AG04450 (cell line): ENCODE measurements around the gene HSPA4. TPM values are rescaled to one million over a fixed set of nuclear protein-coding genes. Genes with fewer than 3 reads are reported as not detected.

Source experiments
- CTCF ChIA-PET: fragments of 300-600, 350-600 bp; formaldehyde crosslinking; extraction: SDS; loops from one replicate; lab custom pipeline; 2022; ENCODE audit warnings: antibody characterized with exemption, inconsistent platforms; lab: Charles Lee
- POLR2A ChIA-PET: fragments of 350-600 bp; formaldehyde crosslinking; extraction: SDS; loops from one replicate; lab custom pipeline; 2021; ENCODE audit warnings: antibody characterized with exemption, inconsistent platforms; lab: Yijun Ruan, JAX
- DNase-seq: peaks from one replicate; pipeline ENCODE4 v3.0.0-alpha.2; 2011; ENCODE audit warnings: low read depth, low spot score
- H3K27ac ChIP-seq: one replicate; pipeline ENCODE4 v1.5.1; 2012; ENCODE audit warnings: low read depth, low read length, control low read depth
- H3K27me3 ChIP-seq: one replicate; pipeline ENCODE4 v1.6.0; 2012; ENCODE audit warnings: low read length; ENCODE audit not compliant: control insufficient read depth, insufficient read depth
- H3K4me3 ChIP-seq: 2 replicates; pipeline ENCODE4 v1.5.1; 2011; ENCODE audit warnings: mild to moderate bottlenecking, low read depth, low read length, control low read depth
- H3K9me3 ChIP-seq: 2 replicates; pipeline ENCODE4 v1.5.1; 2012; ENCODE audit warnings: low read length; ENCODE audit not compliant: control insufficient read depth, insufficient read depth
- polyA plus RNA-seq: library from polyadenylated mRNA; depleted of rRNA; stranded (reverse); fragments of >200 nt; gene quantifications from 2 replicates; pipeline ENCODE4 v1.2.3, GENCODE V29; 2011
- TF ChIP-seq, protein P1 (sequence below): IDR thresholded peaks from 2 replicates; pipeline ENCODE4 v1.5.1; 2011; ENCODE audit warnings: low read depth, low read length, control low read depth, inconsistent platforms

HSPA4 gene
- polyA plus RNA-seq, 1 experiment = 96.9 TPM

DNA sequence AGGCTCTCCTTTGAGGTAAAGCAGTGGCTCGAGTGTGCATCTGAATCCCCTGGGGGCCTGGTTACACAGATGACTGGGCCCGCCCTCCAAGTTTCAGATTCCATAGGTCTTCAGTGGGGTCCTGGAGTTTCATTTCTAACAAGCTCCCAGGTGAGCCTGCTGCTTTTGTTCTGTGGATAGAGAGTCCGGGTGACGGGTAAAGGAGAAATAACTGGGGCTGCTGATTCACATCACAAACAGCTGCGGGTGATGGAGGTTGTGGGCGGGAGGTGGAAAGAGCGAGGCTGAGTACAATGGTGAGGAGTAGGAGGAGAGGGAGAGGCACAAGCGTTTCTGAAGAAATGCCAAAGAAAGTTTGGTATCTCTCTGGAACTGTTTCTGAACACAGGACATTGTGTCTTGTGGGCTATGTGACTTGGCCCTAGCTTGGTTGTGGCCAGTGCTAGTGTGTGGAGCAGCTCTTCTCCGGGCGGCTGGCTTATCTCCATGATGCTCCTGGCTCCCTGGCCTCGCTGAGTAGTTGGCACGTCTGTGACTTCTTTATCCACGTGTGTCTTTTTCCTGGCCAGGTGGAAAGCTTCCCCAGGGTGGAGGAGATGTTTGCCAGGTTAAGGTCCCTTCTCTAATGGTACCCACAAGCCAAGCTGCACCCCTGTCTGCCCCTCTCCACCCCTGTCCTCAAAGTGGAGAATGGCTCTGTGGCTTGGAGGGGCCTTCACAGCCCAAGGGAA lies 61.7 kb downstream of the HSPA4 start:
- DNase-seq = peak; percentile 16
- Histone ChIP-seq H3K27me3 (peaks cover 7% of the 10 kb centered on the region), H3K27ac (no peak overlapping the region), H3K9me3 (no peaks in the 10 kb centered on the region), H3K4me3 (no peak overlapping the region)
- CTCF ChIA-PET = interaction anchor here (1.1 to 7.0 kb wide), 4 partner anchors 133 to 756 kb away, joined by 3 to 154 read pairs (median 40); no protein-coding TSS in a partner anchor
- POLR2A ChIA-PET = no interaction called here
- TF ChIP-seq, protein P1, sequence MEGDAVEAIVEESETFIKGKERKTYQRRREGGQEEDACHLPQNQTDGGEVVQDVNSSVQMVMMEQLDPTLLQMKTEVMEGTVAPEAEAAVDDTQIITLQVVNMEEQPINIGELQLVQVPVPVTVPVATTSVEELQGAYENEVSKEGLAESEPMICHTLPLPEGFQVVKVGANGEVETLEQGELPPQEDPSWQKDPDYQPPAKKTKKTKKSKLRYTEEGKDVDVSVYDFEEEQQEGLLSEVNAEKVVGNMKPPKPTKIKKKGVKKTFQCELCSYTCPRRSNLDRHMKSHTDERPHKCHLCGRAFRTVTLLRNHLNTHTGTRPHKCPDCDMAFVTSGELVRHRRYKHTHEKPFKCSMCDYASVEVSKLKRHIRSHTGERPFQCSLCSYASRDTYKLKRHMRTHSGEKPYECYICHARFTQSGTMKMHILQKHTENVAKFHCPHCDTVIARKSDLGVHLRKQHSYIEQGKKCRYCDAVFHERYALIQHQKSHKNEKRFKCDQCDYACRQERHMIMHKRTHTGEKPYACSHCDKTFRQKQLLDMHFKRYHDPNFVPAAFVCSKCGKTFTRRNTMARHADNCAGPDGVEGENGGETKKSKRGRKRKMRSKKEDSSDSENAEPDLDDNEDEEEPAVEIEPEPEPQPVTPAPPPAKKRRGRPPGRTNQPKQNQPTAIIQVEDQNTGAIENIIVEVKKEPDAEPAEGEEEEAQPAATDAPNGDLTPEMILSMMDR = no peak

DNA sequence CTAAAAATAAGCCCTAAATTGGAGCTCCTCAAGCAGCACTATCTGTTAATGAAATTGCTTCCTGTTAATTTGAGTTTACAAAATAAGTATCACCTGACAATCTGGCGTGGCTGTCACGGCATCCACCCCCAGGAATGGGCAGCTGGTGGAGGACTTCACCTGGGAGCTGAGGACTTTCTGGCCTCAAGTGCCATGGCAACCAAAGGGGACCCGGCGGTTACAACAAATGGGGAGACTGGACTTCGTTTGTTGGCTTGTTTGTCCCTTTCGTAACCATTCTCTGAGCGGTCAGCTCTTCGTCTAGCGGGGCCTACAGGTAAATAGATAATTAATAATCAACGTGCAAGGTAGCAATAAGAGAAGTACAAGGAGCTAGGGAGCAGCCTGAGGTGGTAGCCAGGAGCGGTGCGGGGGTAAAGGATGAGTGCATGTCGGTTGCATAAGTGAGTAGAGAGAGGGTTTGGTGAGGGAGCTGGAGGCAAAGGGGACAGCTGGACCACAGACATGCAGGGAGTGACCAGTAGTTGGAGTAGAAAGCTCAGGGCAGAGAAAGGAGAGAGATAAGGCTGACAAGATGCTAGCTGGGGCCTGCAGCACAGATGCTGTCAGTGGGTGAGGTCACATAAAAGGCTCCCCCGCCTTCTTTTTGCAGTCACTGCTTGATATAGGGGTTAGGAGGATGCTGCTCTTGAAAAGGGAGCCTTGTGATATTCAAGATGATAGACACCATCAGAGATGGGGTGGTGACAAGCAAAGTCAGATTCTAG lies 62.5 kb downstream of the HSPA4 start:
- ChIA-PET POLR2A (no interaction called here), CTCF (interaction anchor here (1.1 to 7.0 kb wide), 5 partner anchors 132 to 755 kb away, joined by 3 to 154 read pairs (median 12); no protein-coding TSS in a partner anchor)
- H3K27me3 ChIP-seq = peaks cover 10% of the 10 kb centered on the region
- no peaks in the 10 kb centered on the region for H3K9me3 ChIP-seq
- TF ChIP-seq, protein P1 = no peak
- no peak overlapping the region for H3K4me3 ChIP-seq
- H3K27ac ChIP-seq = no peak overlapping the region
- no peak for DNase-seq

DNA sequence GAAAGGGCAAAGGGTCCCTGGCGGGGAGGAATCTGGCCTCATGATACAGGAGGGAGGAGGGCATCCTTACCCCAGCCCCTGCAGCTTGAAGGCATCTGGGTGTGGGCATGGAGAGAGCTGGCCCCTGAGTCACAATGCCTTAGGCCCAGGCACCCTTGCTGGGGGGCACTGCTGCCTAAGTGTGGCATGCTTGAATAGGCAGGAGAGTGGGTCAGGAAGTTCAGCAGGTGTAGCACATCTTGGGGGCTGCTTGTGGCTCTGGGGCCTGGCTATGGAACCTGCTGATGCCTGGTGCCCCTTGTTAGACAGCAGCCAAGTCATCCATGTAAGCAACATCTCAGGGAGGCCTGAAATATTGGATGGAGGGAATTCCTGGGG lies 63.1 kb downstream of the HSPA4 start:
- no peak overlapping the region for H3K27ac ChIP-seq
- CTCF ChIA-PET = interaction anchor here (1.7 to 7.0 kb wide), 3 partner anchors 133 to 174 kb away, joined by 5 to 154 read pairs (median 12); no protein-coding TSS in a partner anchor
- POLR2A ChIA-PET = no interaction called here
- peaks cover 11% of the 10 kb centered on the region for H3K27me3 ChIP-seq
- TF ChIP-seq, protein P1 = no peak
- DNase-seq = no peak
- no peaks in the 10 kb centered on the region for H3K9me3 ChIP-seq
- H3K4me3 ChIP-seq = no peak overlapping the region

DNA sequence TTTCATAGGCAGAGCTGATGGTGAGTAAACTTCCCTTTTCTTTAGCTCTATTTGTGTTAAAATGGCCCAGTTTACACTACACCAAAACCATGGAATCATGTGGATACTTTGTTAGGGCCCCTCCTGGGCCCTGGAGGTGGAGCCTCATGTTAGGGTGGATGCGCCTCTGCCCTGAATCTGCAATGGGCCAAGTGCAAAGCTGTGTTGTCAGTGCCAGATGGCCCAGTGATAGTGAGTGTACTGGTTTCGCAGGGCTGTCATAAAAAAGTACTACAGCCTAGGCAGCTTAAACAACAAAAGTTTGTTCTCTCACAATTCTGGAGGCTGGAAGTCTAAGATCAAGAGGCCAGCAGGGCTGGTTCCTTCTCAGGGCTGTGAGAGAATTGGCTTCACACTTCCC lies 64.8 kb downstream of the HSPA4 start:
- Histone ChIP-seq H3K27ac (no peak overlapping the region), H3K9me3 (no peaks in the 10 kb centered on the region), H3K27me3 (peaks cover 11% of the 10 kb centered on the region), H3K4me3 (no peak overlapping the region)
- CTCF ChIA-PET = interaction anchor here (7.0 kb wide), 1 partner anchor 173 kb away, joined by 154 read pairs; no protein-coding TSS in a partner anchor
- no peak for DNase-seq
- TF ChIP-seq, protein P1 = no peak
- POLR2A ChIA-PET = no interaction called here
